Gastrocnemius medialis (tissue), 4 donors: ENCODE data around the gene ARHGAP10.

ENCODE experiments used
- POLR2A ChIP-seq, 2 donors: fragments of 450-650 bp; IDR thresholded peaks; one replicate each; pipeline ENCODE4 v1.6.1; 2017; ENCODE audit warnings: antibody characterized with exemption in 2 of 2, mild to moderate bottlenecking in 2 of 2, moderate library complexity in 2 of 2
- TF ChIP-seq, protein P1 (sequence below), 5 experiments: fragments of 450-650 bp in 3 of 5; fragments of 200-600 bp in 2 of 5; sonication (generic) in 2 of 5; IDR thresholded peaks in 4 of 5; conservative IDR thresholded peaks in 1 of 5; 1 replicate in 4 of 5; 2 replicates in 1 of 5; pipeline ENCODE4 v1.5.1; 2016 to 2019; ENCODE audit warnings: antibody characterized with exemption in 5 of 5, mild to moderate bottlenecking in 3 of 5, moderate library complexity in 3 of 5

DNA sequence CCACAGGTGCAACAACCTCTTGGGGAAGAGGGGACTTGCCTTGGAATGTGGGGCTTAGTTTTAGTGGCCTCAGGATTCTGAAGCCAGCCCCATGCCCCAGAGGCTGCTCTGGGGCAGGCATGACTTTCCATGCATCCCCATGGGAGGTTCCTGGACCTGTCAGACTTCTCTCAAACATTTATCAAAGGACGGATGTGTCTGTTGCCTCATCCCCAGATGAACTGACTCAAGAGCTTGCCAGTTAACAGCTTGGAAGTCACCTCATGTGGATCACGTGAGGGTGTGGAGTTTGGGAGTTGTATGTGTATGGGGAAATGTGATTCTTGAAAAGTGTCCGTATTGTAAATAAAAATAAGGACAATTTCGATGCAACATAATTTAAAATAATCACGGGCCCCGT is 341.5 kb downstream of the ARHGAP10 start:
- TF ChIP-seq, protein P1, sequence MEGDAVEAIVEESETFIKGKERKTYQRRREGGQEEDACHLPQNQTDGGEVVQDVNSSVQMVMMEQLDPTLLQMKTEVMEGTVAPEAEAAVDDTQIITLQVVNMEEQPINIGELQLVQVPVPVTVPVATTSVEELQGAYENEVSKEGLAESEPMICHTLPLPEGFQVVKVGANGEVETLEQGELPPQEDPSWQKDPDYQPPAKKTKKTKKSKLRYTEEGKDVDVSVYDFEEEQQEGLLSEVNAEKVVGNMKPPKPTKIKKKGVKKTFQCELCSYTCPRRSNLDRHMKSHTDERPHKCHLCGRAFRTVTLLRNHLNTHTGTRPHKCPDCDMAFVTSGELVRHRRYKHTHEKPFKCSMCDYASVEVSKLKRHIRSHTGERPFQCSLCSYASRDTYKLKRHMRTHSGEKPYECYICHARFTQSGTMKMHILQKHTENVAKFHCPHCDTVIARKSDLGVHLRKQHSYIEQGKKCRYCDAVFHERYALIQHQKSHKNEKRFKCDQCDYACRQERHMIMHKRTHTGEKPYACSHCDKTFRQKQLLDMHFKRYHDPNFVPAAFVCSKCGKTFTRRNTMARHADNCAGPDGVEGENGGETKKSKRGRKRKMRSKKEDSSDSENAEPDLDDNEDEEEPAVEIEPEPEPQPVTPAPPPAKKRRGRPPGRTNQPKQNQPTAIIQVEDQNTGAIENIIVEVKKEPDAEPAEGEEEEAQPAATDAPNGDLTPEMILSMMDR (IDR thresholded peaks at IDR 0.05 in 4 of 5, conservative IDR thresholded peaks at IDR 0.05 in 1 of 5) = no peak
- no peak for TF ChIP-seq POLR2A (IDR thresholded peaks at IDR 0.05)
